Kidney (tissue), 14 donors: ENCODE measurements around the gene EFHD2. TPM values are rescaled to one million over a fixed set of nuclear protein-coding genes. Genes with fewer than 3 reads are reported as not detected.

Source experiments
- DNase-seq, 5 donors: peaks; one replicate each; pipeline ENCODE4 v3.0.0-alpha.2; 2013 to 2020
- FAIRE-seq: peaks from 2 replicates; lab custom pipeline; 2012; peaks lifted over from hg19 to GRCh38; lab: Jason Lieb, UNC
- H3K27ac ChIP-seq, 2 donors: one replicate each; pipeline ENCODE4 v1.7.0; 2013; ENCODE audit warnings: low read depth in 2 of 2, low read length in 2 of 2, inconsistent platforms in 1 of 2
- H3K27me3 ChIP-seq: one replicate; pipeline ENCODE4 v1.7.1; 2013; ENCODE audit warnings: low read length, inconsistent platforms; ENCODE audit not compliant: control insufficient read depth, insufficient read depth
- H3K36me3 ChIP-seq, 3 donors: one replicate each; pipeline versions ENCODE4 v1.7.0 to v1.7.1; 2013; ENCODE audit warnings: low read length in 3 of 3, control low read depth in 1 of 3, inconsistent platforms in 1 of 3; ENCODE audit not compliant: insufficient read depth in 3 of 3, control insufficient read depth in 2 of 3
- H3K4me1 ChIP-seq, 3 donors: one replicate each; pipeline versions ENCODE4 v1.7.0 to v1.7.1; 2013; ENCODE audit warnings: low read length in 3 of 3, inconsistent platforms in 1 of 3, low read depth in 1 of 3; ENCODE audit not compliant: control insufficient read depth in 2 of 3, insufficient read depth in 2 of 3
- H3K4me3 ChIP-seq, 3 donors: one replicate each; pipeline versions ENCODE4 v1.7.0 to v1.8.1; 2013; ENCODE audit warnings: low read length in 3 of 3, control low read depth in 1 of 3, inconsistent platforms in 1 of 3
- H3K9ac ChIP-seq, 3 donors: one replicate each; pipeline versions ENCODE4 v1.7.0 to v1.7.1; 2013; ENCODE audit warnings: low read length in 3 of 3, control low read depth in 1 of 3, inconsistent platforms in 1 of 3
- H3K9me3 ChIP-seq, 3 donors: one replicate each; pipeline versions ENCODE4 v1.7.0 to v1.7.1; 2013; ENCODE audit warnings: low read length in 3 of 3, control low read depth in 1 of 3, inconsistent platforms in 1 of 3; ENCODE audit not compliant: control insufficient read depth in 2 of 3, insufficient read depth in 1 of 3
- CTCF ChIP-seq: IDR thresholded peaks from 3 replicates; pipeline ENCODE4 v1.5.1; 2012; ENCODE audit warnings: mild to moderate bottlenecking, moderate library complexity, borderline replicate concordance; ENCODE audit not compliant: insufficient read depth; ENCODE audit errors: extremely low read depth
- intact Hi-C: fragments of 100-400 bp; cut with DNase I; formaldehyde crosslinking; loops from one replicate; pipeline ENCODE4 v1.11.1; 2022
- polyA plus RNA-seq: library from polyadenylated mRNA; stranded (reverse); fragments of 350-450 nt; fragmentation: Illumina TruSeq; extraction: RNeasy Lipid Tissue Mini Kit (QIAGEN cat#74804); gene quantifications from one replicate; pipeline ENCODE4 v1.2.3, GENCODE V29; 2014; ENCODE audit warnings: low read depth, low replicate concordance; ENCODE audit not compliant: insufficient read depth
- total RNA-seq: library from RNA; stranded (reverse); fragmentation: NEBNext Ultra II Directional; extraction: Animal tissue kit (Norgen Biotek cat#: 25700); gene quantifications from one replicate; pipeline ENCODE4 v1.2.1, GENCODE V29; 2021
- donor health status: control.
- donor health status: control.
- donor health status: control.
- donor health status: control.
- donor health status: control.
- donor health status: DM: yes; HTN: yes; CAD: no.
- donor health status: Normal renal cell carcinoma (clear cell type).

Gene EFHD2
- total and polyA plus RNA-seq, 2 donors from 2014 or later, result 20.2 to 37.5 TPM

DNA sequence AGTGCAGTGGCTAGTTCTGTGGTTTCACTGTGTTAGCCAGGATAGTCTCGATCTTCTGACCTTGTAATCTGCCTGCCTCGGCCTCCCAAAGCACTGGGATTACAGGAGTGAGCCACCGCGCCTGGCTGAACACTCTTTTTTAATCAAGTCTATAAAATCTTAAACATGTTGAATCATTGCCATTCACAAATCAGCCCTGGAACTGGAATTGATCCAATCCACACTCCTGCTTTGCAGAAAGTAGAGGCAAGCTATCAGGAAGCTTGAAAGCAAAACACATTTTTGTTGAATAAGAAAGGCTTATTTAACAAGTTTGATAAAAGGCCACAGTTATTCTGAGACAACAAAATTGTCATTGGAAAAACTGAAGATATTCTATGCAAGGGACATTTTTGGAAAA, 18.3 kb upstream of the EFHD2 start:
- TF ChIP-seq CTCF, result no peak
- Histone ChIP-seq H3K4me1 (no peaks in the 10 kb centered on the region), H3K9me3 (no peaks in the 10 kb centered on the region), H3K4me3 (no peak overlapping the region), H3K27me3 (no peaks in the 10 kb centered on the region), H3K36me3 (no peaks in the 10 kb centered on the region), H3K27ac (no peak overlapping the region), H3K9ac (no peak overlapping the region)
- FAIRE-seq, result no peak
- DNase-seq, result no peak
- intact Hi-C loops, result no loop called here

- Histone ChIP-seq H3K27me3 (no peaks in the 10 kb centered on the region), H3K9ac (no peak overlapping the region), H3K4me1 (no peaks in the 10 kb centered on the region), H3K27ac (no peak overlapping the region), H3K36me3 (no peaks in the 10 kb centered on the region), H3K9me3 (no peaks in the 10 kb centered on the region), H3K4me3 (no peak overlapping the region)
- FAIRE-seq (no peak), DNase-seq (no peak)
- intact Hi-C loops, result no loop called here
- no peak for TF ChIP-seq CTCF
Measured at GRCh38 chr1:15393475-15394257, 16.0 kb upstream of the EFHD2 start.

DNA sequence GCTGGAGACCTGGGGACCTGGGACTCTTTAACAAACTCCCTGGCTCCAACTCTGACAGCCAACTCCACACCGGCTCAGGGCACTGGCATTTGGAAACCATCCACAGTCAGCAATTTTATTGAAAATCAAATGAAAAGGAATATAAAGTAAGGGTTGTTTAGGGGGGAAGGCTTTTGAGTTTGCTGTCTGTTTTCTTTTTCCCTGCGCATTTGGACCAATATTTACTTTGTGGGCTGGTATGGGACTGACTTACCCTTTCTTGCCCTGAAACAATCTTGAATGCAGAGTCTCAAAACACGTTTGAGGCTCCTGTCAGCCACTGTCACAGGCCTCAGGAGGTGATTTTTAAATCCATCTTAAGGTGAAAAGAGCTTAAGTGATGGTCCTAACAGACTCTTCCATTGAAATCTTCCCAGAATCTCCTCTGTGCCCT, 15.4 kb upstream of the EFHD2 start:
- FAIRE-seq (no peak), DNase-seq (peak in 1 of 5 donors; percentile 21)
- Histone ChIP-seq H3K4me3 (no peak overlapping the region), H3K27me3 (no peaks in the 10 kb centered on the region), H3K9ac (no peak overlapping the region), H3K27ac (no peak overlapping the region), H3K9me3 (no peaks in the 10 kb centered on the region), H3K4me1 (no peaks in the 10 kb centered on the region), H3K36me3 (no peaks in the 10 kb centered on the region)
- intact Hi-C loops, result no loop called here
- no peak for TF ChIP-seq CTCF
